A549 (cell line): ENCODE results near the gene PERCC1. TPM values are rescaled to one million over a fixed set of nuclear protein-coding genes. Genes with fewer than 3 reads are reported as not detected.

Experiments used
- ATAC-seq, 2 experiments: fragments of 200-7000 bp in 1 of 2; fragments of >200 bp in 1 of 2; cut with Nextera tagmentation in 1 of 2; cut with Tn5 transposase in 1 of 2; 3 replicates each; pipeline versions ENCODE4 v1.8.0 to v1.9.1; 2018 to 2020; ENCODE audit warnings: mild to moderate bottlenecking in 1 of 2, moderate library complexity in 1 of 2
- CTCF ChIA-PET: fragments of 300-600 bp; sonication (Branson Sonifier 250); formaldehyde crosslinking; extraction: SDS; loops from one replicate; lab custom pipeline; 2021; ENCODE audit warnings: antibody characterized with exemption, inconsistent platforms; lab: Yijun Ruan, JAX
- POLR2A ChIA-PET: fragments of 350-600 bp; formaldehyde crosslinking; extraction: SDS; loops from one replicate; lab custom pipeline; 2021; ENCODE audit warnings: antibody characterized with exemption, inconsistent platforms; lab: Yijun Ruan, JAX
- DNase-seq, 2 experiments: peaks; one replicate each; pipeline versions ENCODE4 v3.0.0 to v3.0.0-alpha.2; 2011 to 2016; ENCODE audit warnings: low read depth in 1 of 2, low spot score in 1 of 2
- FAIRE-seq: peaks from 2 replicates; lab custom pipeline; 2011; peaks lifted over from hg19 to GRCh38; lab: Jason Lieb, UNC
- H3K27ac ChIP-seq, 2 experiments: fragments of >200 bp; sonication (Bioruptor Twin); formaldehyde crosslinking; 3 replicates each; pipeline ENCODE4 v1.5.1; 2016 to 2017
- H3K4me1 ChIP-seq: fragments of >200 bp; sonication (Bioruptor Twin); formaldehyde crosslinking; 3 replicates; pipeline ENCODE4 v1.6.1; 2016
- H3K4me2 ChIP-seq: fragments of >200 bp; sonication (Bioruptor Twin); formaldehyde crosslinking; 3 replicates; pipeline ENCODE4 v1.6.1; 2016
- H3K4me3 ChIP-seq: fragments of >200 bp; sonication (Bioruptor Twin); formaldehyde crosslinking; 3 replicates; pipeline ENCODE4 v1.5.1; 2016
- H3K9me3 ChIP-seq: fragments of >200 bp; sonication (Bioruptor Twin); formaldehyde crosslinking; 3 replicates; pipeline ENCODE4 v1.6.1; 2016
- CEBPB ChIP-seq, 2 experiments: fragments of >200 bp in 1 of 2; sonication (Bioruptor Twin) in 1 of 2; formaldehyde crosslinking in 1 of 2; IDR thresholded peaks; 2 replicates each; pipeline ENCODE4 v1.6.1; 2012 to 2016
- EHF ChIP-seq: fragments of 250-450 bp; sonication (Bioruptor Pico); IDR thresholded peaks from 2 replicates; pipeline ENCODE4 v1.5.0; 2020; ENCODE audit warnings: mild to moderate bottlenecking
- EP300 ChIP-seq, 2 experiments: fragments of >200 bp; sonication (Bioruptor Twin); formaldehyde crosslinking; IDR thresholded peaks; 2 replicates in 1 of 2; 3 replicates in 1 of 2; pipeline ENCODE4 v1.6.1; 2016 to 2017
- ESRRA ChIP-seq: fragments of 150-350 bp; IDR thresholded peaks from 2 replicates; pipeline ENCODE4 v1.6.1; 2014; ENCODE audit warnings: mild to moderate bottlenecking, low read length, borderline replicate concordance
- FOXS1 ChIP-seq: fragments of 250-450 bp; sonication (Bioruptor Pico); IDR thresholded peaks from 2 replicates; pipeline ENCODE4 v1.5.0; 2020; ENCODE audit warnings: mild to moderate bottlenecking, moderate library complexity
- HES2 ChIP-seq: fragments of >200 bp; sonication (Bioruptor Twin); formaldehyde crosslinking; IDR thresholded peaks from 2 replicates; pipeline ENCODE4 v1.6.1; 2016
- JUNB ChIP-seq: fragments of >200 bp; sonication (Bioruptor Twin); formaldehyde crosslinking; IDR thresholded peaks from 2 replicates; pipeline ENCODE4 v1.6.1; 2016
- KDM5A ChIP-seq: fragments of 200-600 bp; sonication (generic); IDR thresholded peaks from 2 replicates; pipeline ENCODE4 v1.6.1; 2016; ENCODE audit warnings: antibody characterized with exemption, mild to moderate bottlenecking
- NFE2L2 ChIP-seq: fragments of 150-350 bp; conservative IDR thresholded peaks from 2 replicates; pipeline ENCODE4 v1.6.1; 2014; ENCODE audit warnings: low read length
- RARB ChIP-seq: fragments of 250-450 bp; sonication (Bioruptor Pico); IDR thresholded peaks from 2 replicates; pipeline ENCODE4 v1.8.0; 2021; ENCODE audit warnings: mild to moderate bottlenecking, moderate library complexity
- RCOR1 ChIP-seq: fragments of 150-350 bp; IDR thresholded peaks from 2 replicates; pipeline ENCODE4 v1.6.1; 2014; ENCODE audit warnings: antibody characterized with exemption, low read length, low read depth
- RFX5 ChIP-seq: fragments of 450-650 bp; IDR thresholded peaks from 2 replicates; pipeline ENCODE4 v1.7.1; 2014; ENCODE audit warnings: antibody characterized with exemption, mild to moderate bottlenecking, moderate library complexity
- RNF2 ChIP-seq: fragments of 200-600 bp; sonication (generic); IDR thresholded peaks from 2 replicates; pipeline ENCODE4 v1.6.1; 2016; ENCODE audit warnings: low read depth, mild to moderate bottlenecking, antibody characterized with exemption, moderate library complexity, borderline replicate concordance
- SREBF2 ChIP-seq: fragments of 450-650 bp; IDR thresholded peaks from 2 replicates; pipeline ENCODE4 v1.6.1; 2014; ENCODE audit warnings: mild to moderate bottlenecking, moderate library complexity
- WGBS: methylation state at CpG from one replicate; pipeline ENCODE4 v1.1.6; 2017; ENCODE audit errors: missing lambda C conversion rate; 5-methylcytosine and 5-hydroxymethylcytosine counted together
- polyA plus RNA-seq, 4 experiments: library from polyadenylated mRNA; depleted of rRNA in 3 of 4; stranded (reverse); fragments of >200 nt; fragmentation: RNase III in 1 of 4; extraction: RNeasy Plus Mini Kit Qiagen cat#74134 plus additional on column Dnase treatment in 1 of 4; gene quantifications; 2 replicates in 3 of 4; 3 replicates in 1 of 4; pipeline ENCODE4 v1.2.3, GENCODE V29; 2011 to 2017
- TF ChIP-seq, protein P1 (sequence below): IDR thresholded peaks from 2 replicates; pipeline ENCODE4 v1.6.1; 2012; ENCODE audit warnings: low read depth, borderline replicate concordance
- TF ChIP-seq, protein P2 (sequence below): fragments of 450-650 bp; IDR thresholded peaks from 2 replicates; pipeline ENCODE4 v1.6.1; 2014; ENCODE audit warnings: antibody characterized with exemption
- TF ChIP-seq, protein P3 (sequence below): fragments of >200 bp; sonication (Bioruptor Twin); formaldehyde crosslinking; IDR thresholded peaks from 3 replicates; pipeline ENCODE4 v1.5.1; 2016
- TF ChIP-seq, protein P4 (sequence below): fragments of >200 bp; sonication (Bioruptor Twin); formaldehyde crosslinking; IDR thresholded peaks from 3 replicates; pipeline ENCODE4 v1.6.1; 2016

The PERCC1 gene
- polyA plus RNA-seq, 2 of the 4 experiments (the other 2 are of a cell fraction): not detected

- TF ChIP-seq, protein P1, sequence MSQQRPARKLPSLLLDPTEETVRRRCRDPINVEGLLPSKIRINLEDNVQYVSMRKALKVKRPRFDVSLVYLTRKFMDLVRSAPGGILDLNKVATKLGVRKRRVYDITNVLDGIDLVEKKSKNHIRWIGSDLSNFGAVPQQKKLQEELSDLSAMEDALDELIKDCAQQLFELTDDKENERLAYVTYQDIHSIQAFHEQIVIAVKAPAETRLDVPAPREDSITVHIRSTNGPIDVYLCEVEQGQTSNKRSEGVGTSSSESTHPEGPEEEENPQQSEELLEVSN: no peak
- TF ChIP-seq EP300 (IDR thresholded peaks at IDR 0.05) (no peak), RARB (CRISPR knock-in tag) (no peak)
These were observed 4.0 kb downstream of the PERCC1 start (continued) for GRCh38 chr16:1434644-1435592.

DNA sequence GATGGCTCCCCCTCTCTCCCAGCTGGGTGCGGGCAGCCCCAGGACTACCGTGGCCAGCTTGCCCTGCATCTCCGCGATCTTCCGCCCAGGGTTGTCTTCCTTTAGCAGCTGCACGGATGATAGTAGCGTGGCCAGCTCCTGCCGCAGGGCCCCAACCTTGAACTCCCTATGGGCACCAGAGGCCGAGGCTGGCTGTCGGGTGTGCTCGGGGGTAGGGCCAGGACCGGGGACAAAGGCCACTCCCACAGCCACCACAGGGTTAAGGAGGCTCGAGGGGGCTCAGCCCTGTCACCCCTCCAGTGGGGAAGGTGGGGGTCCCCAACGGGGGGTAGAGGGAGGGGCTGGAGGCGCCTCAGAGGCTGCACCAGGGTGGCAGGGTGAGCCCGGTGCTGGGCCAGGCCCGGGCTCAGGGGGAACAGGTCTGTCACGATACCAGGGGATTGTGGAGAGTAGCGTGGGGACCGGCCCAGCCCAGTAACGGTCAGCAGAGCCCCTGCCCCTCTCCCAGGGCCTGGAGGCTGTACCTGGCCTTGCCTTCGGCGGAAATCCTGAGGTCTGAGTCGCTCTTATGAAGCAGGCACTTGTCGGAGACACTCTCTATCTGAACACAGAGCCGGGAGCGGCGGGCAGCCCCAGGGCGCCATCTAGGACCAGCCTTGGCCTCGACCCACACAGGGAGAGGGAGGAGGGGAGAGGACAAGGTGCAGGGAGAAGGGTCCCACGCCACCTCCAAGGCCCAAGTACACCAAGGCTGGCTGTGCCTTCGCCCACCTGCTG lies 5.2 kb downstream of the PERCC1 start:
- DNase-seq: no peak
- no peak overlapping the region for H3K4me2 ChIP-seq
- no peaks in the 10 kb centered on the region for H3K9me3 ChIP-seq
- no peak for FAIRE-seq
- TF ChIP-seq KDM5A: no peak
- no peak for TF ChIP-seq RNF2
- WGBS: 77% methylated on average over 24 of the region's 32 CpGs
- no peak overlapping the region for H3K27ac ChIP-seq
- ChIA-PET CTCF (interaction anchor here (9.2 kb wide), 1 partner anchor 9 kb away, joined by 57 read pairs; no protein-coding TSS in a partner anchor), POLR2A (interaction anchor here (0.6 kb wide), 1 partner anchor 275 kb away, joined by 5 read pairs; no protein-coding TSS in a partner anchor)
- ATAC-seq: peak in 1 of 2 experiments; percentile 43; a peak in 3 of 6 replicates
- no peak overlapping the region for H3K4me3 ChIP-seq
- no peaks in the 10 kb centered on the region for H3K4me1 ChIP-seq

GRCh38 chr16:1436731-1437355 lies 6.0 kb downstream of the PERCC1 start:
- ChIA-PET CTCF (interaction anchor here (0.6 to 9.2 kb wide), 3 partner anchors 10 to 362 kb away, joined by 3 to 57 read pairs (median 3); no protein-coding TSS in a partner anchor), POLR2A (no interaction called here)
- no peak overlapping the region for H3K27ac ChIP-seq
- DNase-seq (no peak), FAIRE-seq (no peak), ATAC-seq (no peak)
- H3K4me1 ChIP-seq: no peaks in the 10 kb centered on the region
- no peaks in the 10 kb centered on the region for H3K9me3 ChIP-seq
- H3K4me3 ChIP-seq: no peak overlapping the region
- whole genome bisulfite sequencing: 90% methylated on average over 39 of the region's 47 CpGs
- TF ChIP-seq CEBPB (IDR thresholded peaks at IDR 0.05) (no peak), NFE2L2 (no peak), KDM5A (no peak), JUNB (no peak), SREBF2 (no peak), RARB (CRISPR knock-in tag) (no peak), ESRRA (no peak), RCOR1 (no peak), RFX5 (no peak), EHF (CRISPR knock-in tag) (no peak), FOXS1 (CRISPR knock-in tag) (no peak), HES2 (no peak)
- TF ChIP-seq, protein P2, sequence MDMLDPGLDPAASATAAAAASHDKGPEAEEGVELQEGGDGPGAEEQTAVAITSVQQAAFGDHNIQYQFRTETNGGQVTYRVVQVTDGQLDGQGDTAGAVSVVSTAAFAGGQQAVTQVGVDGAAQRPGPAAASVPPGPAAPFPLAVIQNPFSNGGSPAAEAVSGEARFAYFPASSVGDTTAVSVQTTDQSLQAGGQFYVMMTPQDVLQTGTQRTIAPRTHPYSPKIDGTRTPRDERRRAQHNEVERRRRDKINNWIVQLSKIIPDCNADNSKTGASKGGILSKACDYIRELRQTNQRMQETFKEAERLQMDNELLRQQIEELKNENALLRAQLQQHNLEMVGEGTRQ: no peak
- TF ChIP-seq, protein P3, sequence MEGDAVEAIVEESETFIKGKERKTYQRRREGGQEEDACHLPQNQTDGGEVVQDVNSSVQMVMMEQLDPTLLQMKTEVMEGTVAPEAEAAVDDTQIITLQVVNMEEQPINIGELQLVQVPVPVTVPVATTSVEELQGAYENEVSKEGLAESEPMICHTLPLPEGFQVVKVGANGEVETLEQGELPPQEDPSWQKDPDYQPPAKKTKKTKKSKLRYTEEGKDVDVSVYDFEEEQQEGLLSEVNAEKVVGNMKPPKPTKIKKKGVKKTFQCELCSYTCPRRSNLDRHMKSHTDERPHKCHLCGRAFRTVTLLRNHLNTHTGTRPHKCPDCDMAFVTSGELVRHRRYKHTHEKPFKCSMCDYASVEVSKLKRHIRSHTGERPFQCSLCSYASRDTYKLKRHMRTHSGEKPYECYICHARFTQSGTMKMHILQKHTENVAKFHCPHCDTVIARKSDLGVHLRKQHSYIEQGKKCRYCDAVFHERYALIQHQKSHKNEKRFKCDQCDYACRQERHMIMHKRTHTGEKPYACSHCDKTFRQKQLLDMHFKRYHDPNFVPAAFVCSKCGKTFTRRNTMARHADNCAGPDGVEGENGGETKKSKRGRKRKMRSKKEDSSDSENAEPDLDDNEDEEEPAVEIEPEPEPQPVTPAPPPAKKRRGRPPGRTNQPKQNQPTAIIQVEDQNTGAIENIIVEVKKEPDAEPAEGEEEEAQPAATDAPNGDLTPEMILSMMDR: no peak
- TF ChIP-seq, protein P4, sequence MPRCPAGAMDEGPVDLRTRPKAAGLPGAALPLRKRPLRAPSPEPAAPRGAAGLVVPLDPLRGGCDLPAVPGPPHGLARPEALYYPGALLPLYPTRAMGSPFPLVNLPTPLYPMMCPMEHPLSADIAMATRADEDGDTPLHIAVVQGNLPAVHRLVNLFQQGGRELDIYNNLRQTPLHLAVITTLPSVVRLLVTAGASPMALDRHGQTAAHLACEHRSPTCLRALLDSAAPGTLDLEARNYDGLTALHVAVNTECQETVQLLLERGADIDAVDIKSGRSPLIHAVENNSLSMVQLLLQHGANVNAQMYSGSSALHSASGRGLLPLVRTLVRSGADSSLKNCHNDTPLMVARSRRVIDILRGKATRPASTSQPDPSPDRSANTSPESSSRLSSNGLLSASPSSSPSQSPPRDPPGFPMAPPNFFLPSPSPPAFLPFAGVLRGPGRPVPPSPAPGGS: no peak
- no peak overlapping the region for H3K4me2 ChIP-seq
